ENCODE results near the gene ASCC1. TPM values are rescaled to one million over a fixed set of nuclear protein-coding genes. Genes with fewer than 3 reads are reported as not detected.

The ASCC1 gene
- total and polyA plus RNA-seq, 2 donors (not counting 1 experiment from before 2014, with no cell fraction given), result 17.9 to 28.1 TPM

DNA sequence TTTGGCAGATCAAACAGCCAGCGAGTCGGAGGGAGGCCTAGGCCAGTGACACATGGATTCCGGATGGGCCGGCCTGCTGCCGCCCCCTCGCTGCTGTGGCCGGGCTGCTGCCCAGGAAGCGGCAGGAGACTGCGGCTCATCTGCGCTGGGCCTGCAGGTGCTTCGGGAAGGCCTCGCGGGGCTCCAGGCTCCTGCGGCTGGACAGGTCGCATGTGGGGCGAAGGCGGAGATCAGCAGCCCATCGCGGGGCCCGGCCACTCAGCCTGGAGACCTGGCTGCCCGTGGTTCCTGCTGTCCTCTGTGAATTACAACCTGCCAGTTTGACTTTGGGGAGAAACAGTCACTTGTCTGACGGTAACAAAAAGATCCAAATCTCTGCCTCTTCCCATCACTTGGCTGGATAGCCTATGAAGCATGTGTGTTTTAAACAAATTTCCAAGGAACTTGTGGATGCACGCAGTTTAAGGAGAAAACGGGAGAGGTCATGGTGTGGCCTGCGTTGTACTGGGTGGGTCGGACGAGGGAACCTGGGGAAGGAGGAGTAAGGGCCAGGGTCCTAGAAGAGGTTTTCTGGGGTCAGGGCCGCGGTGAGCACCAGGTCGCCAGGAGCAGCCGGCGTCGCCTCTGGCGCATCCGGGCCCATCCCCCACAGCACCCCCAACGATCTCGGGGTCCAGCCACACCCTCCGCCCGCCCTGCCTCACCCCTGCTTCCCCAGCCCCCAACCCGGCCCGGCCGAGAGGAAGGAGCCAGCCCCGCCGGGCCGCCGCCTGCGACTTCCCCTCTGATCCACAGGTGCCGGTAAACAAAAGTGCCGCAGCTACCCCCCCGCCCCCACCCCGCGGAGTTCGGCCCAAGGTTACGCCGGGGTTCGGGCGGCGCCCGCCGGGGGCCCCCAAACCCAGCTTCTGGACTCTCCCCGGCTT is 129.3 kb downstream of the ASCC1 start:
- ATAC-seq (ENCODE audit: low read depth), result peak; percentile 67
- H3K4me2 ChIP-seq (replicated peaks; ENCODE audit: low read depth, low read length, poor library complexity, severe bottlenecking), result peak overlapping the region; percentile 93
- H2AFZ ChIP-seq (ENCODE audit: insufficient read depth, low read depth, low read length, poor library complexity, severe bottlenecking), result peak overlapping the region; percentile 91

More for the DNA sequence above, 129.3 kb downstream of the ASCC1 start:
- TF ChIP-seq EZH2 (IDR thresholded peaks at IDR 0.05; ENCODE audit: borderline replicate concordance, insufficient read depth, low read depth, low read length, poor library complexity, severe bottlenecking), result no peak
- TF ChIP-seq, protein P1, sequence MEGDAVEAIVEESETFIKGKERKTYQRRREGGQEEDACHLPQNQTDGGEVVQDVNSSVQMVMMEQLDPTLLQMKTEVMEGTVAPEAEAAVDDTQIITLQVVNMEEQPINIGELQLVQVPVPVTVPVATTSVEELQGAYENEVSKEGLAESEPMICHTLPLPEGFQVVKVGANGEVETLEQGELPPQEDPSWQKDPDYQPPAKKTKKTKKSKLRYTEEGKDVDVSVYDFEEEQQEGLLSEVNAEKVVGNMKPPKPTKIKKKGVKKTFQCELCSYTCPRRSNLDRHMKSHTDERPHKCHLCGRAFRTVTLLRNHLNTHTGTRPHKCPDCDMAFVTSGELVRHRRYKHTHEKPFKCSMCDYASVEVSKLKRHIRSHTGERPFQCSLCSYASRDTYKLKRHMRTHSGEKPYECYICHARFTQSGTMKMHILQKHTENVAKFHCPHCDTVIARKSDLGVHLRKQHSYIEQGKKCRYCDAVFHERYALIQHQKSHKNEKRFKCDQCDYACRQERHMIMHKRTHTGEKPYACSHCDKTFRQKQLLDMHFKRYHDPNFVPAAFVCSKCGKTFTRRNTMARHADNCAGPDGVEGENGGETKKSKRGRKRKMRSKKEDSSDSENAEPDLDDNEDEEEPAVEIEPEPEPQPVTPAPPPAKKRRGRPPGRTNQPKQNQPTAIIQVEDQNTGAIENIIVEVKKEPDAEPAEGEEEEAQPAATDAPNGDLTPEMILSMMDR (IDR thresholded peaks at IDR 0.05), result no peak
- Mint-ChIP-seq H3K27me3 (no peaks in the 10 kb centered on the region), H3K9me3 (ENCODE audit: insufficient read depth) (no peaks in the 10 kb centered on the region), H3K4me1 (peaks cover 65% of the 10 kb centered on the region), H3K4me3 (peak overlapping the region; percentile 97), H3K27ac (peak overlapping the region; percentile 98)
- DNase-seq, result peak; percentile 85
- peaks cover 24 to 47% of the 10 kb centered on the region in 2 donors for H3K4me1 ChIP-seq (ENCODE audit: control insufficient read depth in 2 of 2, insufficient read depth in 2 of 2, low read length in 2 of 2)
- peaks cover 81% of the 10 kb centered on the region for H3K79me2 ChIP-seq (ENCODE audit: control insufficient read depth, insufficient read depth, low read length)
- peak overlapping the region in 4 of 5 experiments; percentile 79 to 93 (median 88) for H3K4me3 ChIP-seq (ENCODE audit: control extremely low read depth in 1 of 5, extremely low read depth in 1 of 5, insufficient read depth in 1 of 5, low read depth in 2 of 5, low read length in 4 of 5)
- intact Hi-C loops (cut with micrococcal nuclease), result loop anchor here (1.0 to 5.0 kb wide), 6 partner anchors 7 to 251 kb away; partner anchors contain the start of genes ANAPC16 and ASCC1
- no peaks in the 10 kb centered on the region for H3K27me3 ChIP-seq (replicated peaks in 1 of 4; ENCODE audit: control extremely low read depth in 1 of 4, control insufficient read depth in 3 of 4, insufficient read depth in 4 of 4, low read length in 3 of 4)
- ChIA-PET POLR2A (interaction anchor here (0.6 to 2.6 kb wide), 8 partner anchors 10 to 249 kb away, joined by 3 to 20 read pairs (median 6); partner anchors contain the start of genes ANAPC16 and ASCC1), CTCF (interaction anchor here (1.3 to 4.7 kb wide), 5 partner anchors 25 to 251 kb away, joined by 3 to 19 read pairs (median 5); no protein-coding TSS in a partner anchor)
- no peaks in the 10 kb centered on the region for H3K9me3 ChIP-seq (ENCODE audit: control extremely low read depth in 1 of 3, control insufficient read depth in 2 of 3, insufficient read depth in 1 of 3, low read length in 2 of 3)
- 36% methylated on average over 60 of the region's 61 CpGs for WGBS (ENCODE audit: insufficient coverage)
- peaks cover 0 to 30% of the 10 kb centered on the region in 2 experiments for H3K36me3 ChIP-seq (replicated peaks in 1 of 2; ENCODE audit: control extremely low read depth in 1 of 2, control insufficient read depth in 1 of 2, extremely low read depth in 1 of 2, insufficient read depth in 2 of 2, low read length in 1 of 2)
- H3K27ac ChIP-seq (ENCODE audit: low read length in 2 of 2), result peak overlapping the region; percentile 92 to 94
- H4K20me1 ChIP-seq (ENCODE audit: control insufficient read depth, insufficient read depth, low read length, poor library complexity, severe bottlenecking), result peaks cover 5% of the 10 kb centered on the region
- H3K9ac ChIP-seq (ENCODE audit: low read length), result peak overlapping the region; percentile 91
